Retina (tissue), 1 donor: ENCODE results near the gene SHMT2.

ENCODE experiments used
- DNase-seq: peaks from one replicate; pipeline ENCODE4 v3.0.0-alpha.2; 2016

SHMT2 gene

GRCh38 chr12:57198329-57198728 is 31.2 kb upstream of the SHMT2 start:
- DNase-seq, result no peak

- DNase-seq, result no peak
These were observed 30.3 kb upstream of the SHMT2 start for GRCh38 chr12:57199191-57199590.

DNA sequence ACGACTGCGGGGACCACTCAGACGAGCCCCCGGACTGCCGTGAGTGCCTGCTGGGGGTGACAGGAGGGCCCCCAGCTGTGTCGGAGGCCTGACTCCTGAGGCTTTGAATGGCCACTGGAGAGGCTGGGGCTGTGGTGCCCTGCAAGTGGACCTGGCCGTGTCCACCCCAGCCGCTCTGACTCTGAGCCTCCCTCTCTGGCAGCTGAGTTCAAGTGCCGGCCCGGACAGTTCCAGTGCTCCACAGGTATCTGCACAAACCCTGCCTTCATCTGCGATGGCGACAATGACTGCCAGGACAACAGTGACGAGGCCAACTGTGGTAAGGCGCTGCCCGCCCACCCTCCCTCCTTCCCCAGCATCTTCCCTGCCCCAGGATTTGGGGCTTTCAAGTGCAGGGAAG is 29.0 kb upstream of the SHMT2 start:
- DNase-seq, result no peak

- DNase-seq, result no peak
These were observed 28.3 kb upstream of the SHMT2 start for GRCh38 chr12:57201219-57201618.

- no peak for DNase-seq
These were observed 27.9 kb upstream of the SHMT2 start for GRCh38 chr12:57201631-57202030.

DNA sequence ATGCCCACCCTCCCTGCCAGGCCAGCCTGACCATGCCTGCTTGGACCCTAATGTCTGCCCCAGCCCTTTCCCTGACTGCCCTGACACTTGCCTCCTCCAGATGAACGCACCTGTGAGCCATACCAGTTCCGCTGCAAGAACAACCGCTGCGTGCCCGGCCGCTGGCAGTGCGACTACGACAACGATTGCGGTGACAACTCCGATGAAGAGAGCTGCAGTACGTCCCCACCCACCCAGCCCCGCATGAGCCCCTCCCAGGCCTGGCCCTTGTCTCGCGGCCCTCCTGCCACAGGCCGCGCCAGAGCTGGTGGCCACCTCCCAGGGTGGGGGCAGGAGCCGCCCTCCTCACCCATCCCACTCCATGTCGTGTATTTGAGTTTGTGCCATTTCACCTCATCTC is 27.2 kb upstream of the SHMT2 start:
- no peak for DNase-seq

- no peak for DNase-seq
These were observed 26.3 kb upstream of the SHMT2 start for GRCh38 chr12:57203201-57203600.

DNA sequence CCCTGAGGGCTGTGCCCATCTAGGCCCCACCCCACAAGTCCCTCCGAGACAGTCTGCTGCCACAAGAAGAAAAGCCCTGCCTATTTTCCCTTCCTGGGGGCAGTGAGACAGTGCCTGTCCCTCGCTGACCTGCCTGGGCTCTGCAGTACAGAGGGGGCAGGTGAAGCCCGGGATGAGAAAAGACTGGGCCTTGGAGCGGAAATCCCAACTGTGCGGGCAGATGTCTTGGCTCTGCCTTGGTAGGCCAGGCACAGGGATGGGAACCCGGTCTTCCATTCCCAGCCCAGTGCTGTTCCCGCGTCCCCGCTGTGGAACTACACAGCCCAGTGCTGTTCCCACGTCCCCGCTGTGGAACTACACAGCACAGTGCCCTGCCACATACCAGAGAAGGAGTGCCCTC is 25.7 kb upstream of the SHMT2 start:
- no peak for DNase-seq

GRCh38 chr12:57204454-57204853 is 25.1 kb upstream of the SHMT2 start:
- DNase-seq, result no peak

GRCh38 chr12:57205186-57205585 is 24.3 kb upstream of the SHMT2 start:
- DNase-seq, result no peak

- DNase-seq, result no peak
These were observed 23.6 kb upstream of the SHMT2 start for GRCh38 chr12:57205931-57206330.

- no peak for DNase-seq
These were observed 21.5 kb upstream of the SHMT2 start for GRCh38 chr12:57207731-57208630.

DNA sequence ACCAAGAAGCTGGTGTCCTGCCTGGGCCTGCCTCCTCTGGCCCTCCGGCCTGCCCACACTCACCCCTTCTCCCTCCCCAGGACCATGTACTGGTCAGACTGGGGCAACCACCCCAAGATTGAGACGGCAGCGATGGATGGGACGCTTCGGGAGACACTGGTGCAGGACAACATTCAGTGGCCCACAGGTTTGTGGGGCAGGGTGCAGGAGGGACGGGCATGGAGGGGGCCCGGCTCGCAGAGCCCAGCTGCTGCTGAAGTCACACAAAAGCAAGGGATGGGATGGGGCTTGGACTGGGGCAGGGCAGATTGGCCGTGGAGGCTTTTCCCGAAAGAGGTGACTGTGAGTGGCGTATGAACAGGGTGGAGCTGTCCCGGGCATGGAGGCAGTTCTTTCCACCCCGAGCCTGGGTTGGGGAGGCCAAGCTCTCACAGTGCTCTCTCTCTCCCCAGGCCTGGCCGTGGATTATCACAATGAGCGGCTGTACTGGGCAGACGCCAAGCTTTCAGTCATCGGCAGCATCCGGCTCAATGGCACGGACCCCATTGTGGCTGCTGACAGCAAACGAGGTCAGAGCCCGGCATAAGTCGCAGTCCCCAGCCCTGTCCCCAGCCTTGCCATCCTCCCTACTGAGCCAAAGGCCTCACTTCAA is 20.8 kb upstream of the SHMT2 start:
- no peak for DNase-seq

- no peak for DNase-seq
These were observed 19.6 kb upstream of the SHMT2 start for GRCh38 chr12:57209916-57210315.

- DNase-seq, result no peak
These were observed 19.1 kb upstream of the SHMT2 start for GRCh38 chr12:57210461-57210860.

- no peak for DNase-seq
These were observed 18.4 kb upstream of the SHMT2 start for GRCh38 chr12:57210926-57211692.

DNA sequence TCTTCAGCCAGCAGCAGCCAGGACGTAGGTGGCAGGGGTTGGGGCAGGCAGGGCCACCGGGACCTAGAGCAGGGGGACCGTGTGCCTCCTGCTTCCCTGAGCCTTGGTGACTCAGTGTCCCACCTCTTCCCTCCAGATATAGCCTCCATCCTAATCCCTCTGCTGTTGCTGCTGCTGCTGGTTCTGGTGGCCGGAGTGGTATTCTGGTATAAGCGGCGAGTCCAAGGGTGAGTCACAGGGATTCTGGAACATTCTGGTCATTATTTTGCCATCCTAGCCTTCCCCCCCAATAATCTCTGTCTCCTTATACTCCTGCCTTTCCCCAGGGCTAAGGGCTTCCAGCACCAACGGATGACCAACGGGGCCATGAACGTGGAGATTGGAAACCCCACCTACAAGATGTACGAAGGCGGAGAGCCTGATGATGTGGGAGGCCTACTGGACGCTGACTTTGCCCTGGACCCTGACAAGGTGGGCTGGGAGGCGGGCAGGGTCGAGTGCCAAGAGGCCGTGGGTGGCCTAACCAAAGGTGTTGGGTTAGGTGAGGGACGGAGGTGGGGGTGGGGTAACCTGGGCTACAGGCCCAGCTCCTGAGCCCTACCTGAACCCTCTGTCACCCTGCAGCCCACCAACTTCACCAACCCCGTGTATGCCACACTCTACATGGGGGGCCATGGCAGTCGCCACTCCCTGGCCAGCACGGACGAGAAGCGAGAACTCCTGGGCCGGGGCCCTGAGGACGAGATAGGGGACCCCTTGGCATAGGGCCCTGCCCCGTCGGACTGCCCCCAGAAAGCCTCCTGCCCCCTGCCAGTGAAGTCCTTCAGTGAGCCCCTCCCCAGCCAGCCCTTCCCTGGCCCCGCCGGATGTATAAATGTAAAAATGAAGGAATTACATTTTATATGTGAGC is 17.5 kb upstream of the SHMT2 start:
- DNase-seq, result no peak

GRCh38 chr12:57212701-57213057 is 16.8 kb upstream of the SHMT2 start:
- no peak for DNase-seq

DNA sequence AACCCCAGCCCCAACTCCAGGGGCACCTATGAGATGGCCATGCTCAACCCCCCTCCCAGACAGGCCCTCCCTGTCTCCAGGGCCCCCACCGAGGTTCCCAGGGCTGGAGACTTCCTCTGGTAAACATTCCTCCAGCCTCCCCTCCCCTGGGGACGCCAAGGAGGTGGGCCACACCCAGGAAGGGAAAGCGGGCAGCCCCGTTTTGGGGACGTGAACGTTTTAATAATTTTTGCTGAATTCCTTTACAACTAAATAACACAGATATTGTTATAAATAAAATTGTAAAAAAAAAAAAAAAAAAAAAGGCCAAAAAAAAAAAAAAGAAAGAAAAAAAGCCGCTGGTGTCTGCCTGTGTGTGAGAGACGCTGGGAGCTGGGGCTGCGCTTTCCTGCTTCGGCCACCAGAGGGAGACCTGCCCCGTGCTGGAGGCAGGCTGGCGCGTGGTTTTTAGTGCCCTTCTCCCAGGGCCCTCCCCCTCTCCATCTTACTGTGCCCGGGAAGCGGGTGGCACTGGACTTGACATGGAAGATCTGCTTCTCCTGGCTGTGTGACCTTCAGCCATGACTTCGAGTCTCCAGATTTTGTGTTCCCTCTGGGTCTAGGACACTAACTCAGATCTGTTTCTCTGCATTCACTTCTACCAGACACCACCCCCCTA is 16.3 kb upstream of the SHMT2 start:
- peak; percentile 92 for DNase-seq

GRCh38 chr12:57213763-57214397 is 15.6 kb upstream of the SHMT2 start:
- DNase-seq, result no peak

GRCh38 chr12:57214398-57214781 is 15.1 kb upstream of the SHMT2 start:
- DNase-seq, result peak; percentile 77

DNA sequence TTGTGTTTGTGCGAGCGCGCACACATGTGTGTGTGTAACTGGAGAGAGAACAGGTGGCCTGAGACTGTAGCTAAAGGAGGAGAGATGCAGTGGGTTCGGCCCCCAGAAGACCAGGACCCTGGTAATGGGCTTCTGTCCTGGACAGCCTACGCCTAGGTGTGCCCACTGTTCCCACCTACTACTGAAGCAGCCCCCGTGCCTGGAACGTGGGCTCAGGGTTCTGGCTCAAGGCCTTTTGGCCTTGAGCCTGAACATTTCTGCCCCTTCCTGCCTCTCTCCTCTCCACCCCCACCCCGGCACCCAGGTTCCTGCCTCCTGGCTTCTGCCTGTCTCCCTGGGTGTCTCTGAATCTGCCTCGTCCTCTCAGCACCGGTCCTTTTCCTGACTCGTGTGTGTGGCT is 14.4 kb upstream of the SHMT2 start:
- DNase-seq, result no peak
